Endometrium (tissue), 2 donors: Measurements from ENCODE around the gene ATXN2.
"Not testable (repeated sequence)": the region's sequence is repeated elsewhere in the genome, so short reads cannot be mapped to it uniquely, and the experiment has no call there.

Experiments used
- FAIRE-seq: peaks from 2 replicates; lab custom pipeline; 2012; peaks lifted over from hg19 to GRCh38; lab: Jason Lieb, UNC
- donor health status: control.
- donor health status: control.

The ATXN2 gene

DNA sequence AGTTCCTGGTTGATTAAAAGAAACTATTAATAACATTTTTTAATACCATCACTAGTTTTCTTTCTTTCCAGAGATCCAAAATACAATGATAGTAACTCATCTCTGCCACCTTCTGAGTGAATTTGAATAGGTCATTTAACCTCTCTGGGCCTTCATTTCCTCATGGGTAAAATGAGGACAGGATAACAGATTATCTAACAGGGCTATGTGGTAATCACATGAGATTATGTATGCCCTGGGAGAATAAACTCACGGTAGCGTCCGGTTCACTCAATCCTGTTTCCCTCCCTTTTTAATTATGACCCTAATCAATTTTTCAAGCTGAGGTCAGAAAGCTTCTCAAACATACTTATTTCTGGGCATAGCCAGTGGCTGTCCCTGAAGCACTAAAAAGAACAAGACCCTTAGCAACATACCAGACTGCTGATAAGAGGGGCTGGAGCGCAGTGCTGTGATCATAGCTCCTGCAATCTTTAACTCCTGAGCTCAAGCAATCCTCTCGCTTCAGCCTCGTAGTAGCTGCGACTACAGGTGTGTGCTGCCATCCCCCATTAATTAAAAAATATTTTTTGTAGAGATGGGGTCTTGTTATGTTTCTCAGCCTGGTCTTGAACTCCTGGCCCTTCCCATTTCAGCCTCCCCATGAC, 24.2 kb downstream of the ATXN2 start:
- FAIRE-seq, result no peak

DNA sequence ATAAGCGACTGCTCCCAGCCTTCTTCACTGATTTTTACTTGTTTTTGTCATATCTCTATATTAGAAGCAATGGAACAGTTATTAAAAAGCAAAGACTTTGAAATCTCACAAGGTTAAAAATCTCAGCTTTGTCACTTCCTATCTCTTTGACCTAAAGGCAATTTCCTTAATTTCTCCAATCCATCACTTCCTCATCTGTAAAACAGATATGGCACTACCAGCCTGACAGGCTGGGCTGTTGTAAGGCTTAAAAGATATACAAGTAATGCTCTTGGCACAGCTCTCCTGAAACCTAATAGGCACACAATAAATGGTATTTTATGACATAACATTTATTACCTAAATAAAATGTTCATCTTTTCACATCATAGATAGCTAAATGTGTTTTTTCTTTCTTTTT, 25.6 kb downstream of the ATXN2 start:
- no peak for FAIRE-seq

DNA sequence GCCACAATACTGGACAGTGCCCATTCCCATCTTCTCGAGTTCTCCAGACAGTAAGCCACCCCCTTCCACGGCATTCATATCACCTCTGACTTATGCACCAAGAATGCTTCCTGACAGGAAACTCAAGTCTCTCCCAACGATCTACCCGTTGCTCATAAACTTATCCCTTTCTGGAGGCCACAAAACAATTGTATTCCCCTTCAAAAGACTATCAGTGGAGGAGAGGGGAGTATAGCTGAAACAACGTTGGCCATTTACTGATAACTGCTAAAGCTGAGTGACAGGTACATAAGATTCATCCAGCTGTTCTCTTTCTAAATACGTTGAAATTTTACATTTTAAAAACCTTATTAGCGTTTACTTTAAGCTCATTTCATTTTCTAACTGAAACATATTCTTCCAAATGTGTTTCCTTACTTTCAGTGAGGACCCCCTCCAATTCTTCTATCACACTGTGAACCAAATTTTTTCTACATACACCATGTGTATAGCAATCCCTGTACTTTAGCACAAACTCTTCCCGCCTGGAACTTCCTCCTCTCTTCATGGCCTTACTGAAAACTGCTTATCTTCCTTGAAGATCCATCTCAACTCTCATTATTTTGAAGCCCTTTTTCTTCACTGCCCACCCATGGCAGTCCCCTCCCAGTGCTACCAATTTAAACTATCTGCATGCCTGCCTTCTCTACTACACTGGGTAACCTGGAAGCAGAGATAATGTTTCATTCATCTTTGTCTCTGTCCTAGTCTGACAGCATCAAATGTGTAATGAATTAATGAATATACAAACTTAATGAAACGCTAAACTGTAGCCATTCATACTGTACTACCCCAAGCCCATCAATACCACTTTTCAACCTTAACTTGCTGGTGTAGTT, 28.8 kb downstream of the ATXN2 start:
- FAIRE-seq, result no peak

DNA sequence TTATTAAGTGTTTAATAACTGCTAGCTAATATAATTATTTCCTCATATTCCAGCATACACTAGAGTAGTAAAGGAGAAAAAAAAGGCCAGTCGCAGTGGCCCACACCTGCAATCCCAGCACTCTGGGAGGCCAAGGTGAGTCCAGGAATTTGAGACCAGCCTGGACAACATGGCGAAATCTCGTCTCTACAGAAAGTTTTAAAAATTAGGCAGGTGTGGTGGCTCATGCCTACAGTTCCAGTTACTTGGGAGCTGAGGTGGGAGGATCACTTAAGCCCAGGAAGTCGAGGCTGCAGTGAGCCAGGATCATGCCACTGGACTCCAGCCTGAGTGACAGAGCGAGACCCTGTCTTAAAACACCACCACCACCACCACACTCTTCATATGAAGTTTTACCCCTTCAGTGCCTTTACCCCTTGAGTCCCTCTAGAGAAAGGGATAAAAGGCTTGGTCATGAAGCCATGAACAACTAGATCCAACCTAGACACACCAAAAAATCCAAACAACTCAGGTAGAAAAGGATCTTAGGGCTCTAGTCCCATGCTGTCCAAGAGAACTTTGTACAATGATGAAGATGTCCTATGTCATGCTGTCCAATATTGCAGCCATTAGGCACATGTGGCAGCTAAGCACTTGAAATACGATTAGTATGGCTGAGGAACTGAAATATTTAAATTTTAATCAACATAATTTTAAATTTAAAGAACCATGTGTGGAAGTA, 29.6 kb downstream of the ATXN2 start:
- FAIRE-seq, result no peak

DNA sequence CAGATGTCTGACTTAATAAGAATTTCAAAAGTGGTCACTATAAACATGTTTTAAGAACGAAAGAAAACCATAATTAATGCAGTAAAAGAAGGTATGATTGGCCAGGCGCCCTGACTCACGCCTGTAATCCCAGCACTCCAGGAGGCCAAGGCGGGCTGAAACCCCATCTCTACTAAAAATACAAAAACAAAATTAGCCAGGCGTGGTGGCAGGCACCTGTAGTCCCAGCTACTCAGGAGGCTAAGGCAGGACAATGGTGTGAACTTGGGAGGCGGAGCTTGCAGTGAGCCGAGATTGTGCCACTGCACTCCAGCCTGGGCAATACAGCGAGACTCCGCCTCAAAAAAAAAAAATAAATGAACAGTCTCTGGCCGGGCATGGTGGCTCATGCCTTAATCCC, 38.3 kb downstream of the ATXN2 start:
- not testable (repeated sequence) for FAIRE-seq

DNA sequence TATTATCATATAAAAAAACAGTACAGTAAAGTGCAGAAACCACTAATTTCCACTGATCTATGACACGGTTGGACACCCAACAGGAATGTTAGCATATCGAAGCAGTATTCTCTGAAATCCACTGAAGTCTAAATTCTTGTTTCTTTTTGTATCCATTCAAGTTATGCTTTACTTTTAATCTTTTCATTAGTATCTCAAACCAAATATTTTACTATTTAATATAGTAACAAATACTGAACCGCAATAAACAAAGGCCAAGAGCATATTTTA, 41.1 kb downstream of the ATXN2 start:
- FAIRE-seq, result no peak

DNA sequence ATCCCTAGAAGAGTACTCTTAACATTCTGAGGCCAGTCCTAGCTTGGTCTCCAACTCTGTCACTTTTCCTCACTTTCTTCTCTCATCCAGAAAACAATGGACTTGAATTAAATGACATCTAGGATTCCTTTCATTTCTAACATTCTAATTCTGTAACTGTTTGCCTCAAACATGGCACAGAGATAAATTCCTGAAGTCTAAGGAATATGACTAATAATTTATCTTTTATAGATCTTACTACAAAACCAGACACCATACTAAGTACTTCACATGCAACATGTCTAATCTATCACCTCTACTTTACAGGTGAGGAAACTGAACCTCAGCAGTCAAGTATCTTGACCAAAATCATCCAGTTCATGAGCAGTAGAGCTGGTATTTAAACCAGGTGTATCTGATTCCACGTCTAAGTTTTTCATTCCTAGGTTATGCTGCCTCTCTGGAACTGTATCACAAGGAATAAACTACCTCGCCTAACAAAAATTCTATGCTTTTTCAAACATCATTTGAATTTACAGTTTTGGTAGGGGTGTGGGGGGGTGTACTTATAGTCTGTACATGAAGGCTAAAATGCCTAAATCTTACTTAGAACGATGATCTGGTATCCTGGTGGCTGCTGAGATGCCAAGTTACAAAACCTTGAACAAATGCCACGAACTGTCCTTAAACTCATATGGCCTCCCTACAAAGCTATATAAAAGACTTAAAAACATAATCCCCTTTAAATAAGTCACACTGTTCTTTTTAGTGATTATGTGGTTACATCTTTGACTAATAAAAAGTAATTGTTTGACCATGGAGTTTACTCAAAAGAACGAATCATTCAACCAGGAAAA, 41.6 kb downstream of the ATXN2 start:
- no peak for FAIRE-seq

DNA sequence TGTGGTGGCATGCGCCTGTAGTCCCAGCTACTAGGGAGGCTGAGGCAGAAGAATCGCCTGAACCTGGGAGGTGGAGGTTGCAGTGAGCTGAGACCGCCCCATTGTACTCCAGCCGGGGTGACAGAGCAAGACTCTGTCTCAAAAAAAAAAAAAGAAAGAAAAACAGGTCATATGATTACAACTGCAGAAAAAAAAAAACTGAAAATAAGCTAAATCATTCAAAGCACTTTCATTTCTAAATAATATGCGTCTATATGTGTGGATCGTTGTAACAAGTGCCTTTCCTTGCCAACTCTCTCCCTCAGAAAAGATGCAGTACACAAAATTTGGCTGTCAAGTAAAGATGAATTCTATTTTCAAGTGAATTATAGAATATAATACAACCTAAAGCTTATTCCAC, 42.4 kb downstream of the ATXN2 start:
- FAIRE-seq, result no peak

DNA sequence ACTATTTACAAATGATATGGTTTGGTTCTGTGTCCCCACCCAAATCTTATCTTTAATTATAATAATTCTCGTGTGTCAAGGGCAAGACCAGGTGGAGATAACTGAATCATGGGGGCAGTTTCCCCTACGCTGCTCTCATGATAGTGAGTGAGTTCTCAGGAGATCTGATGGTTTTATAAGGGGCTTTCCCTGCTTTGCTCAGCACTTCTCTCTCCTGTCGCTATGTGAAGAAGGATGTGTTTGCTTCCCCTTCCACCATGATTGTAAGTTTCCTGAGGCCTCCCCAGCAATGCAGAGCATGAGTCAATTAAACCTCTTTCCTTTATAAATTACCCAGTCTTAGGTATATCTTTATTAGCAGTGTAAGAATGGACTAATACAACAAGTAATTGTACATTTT, 43.8 kb downstream of the ATXN2 start:
- not testable (repeated sequence) for FAIRE-seq

DNA sequence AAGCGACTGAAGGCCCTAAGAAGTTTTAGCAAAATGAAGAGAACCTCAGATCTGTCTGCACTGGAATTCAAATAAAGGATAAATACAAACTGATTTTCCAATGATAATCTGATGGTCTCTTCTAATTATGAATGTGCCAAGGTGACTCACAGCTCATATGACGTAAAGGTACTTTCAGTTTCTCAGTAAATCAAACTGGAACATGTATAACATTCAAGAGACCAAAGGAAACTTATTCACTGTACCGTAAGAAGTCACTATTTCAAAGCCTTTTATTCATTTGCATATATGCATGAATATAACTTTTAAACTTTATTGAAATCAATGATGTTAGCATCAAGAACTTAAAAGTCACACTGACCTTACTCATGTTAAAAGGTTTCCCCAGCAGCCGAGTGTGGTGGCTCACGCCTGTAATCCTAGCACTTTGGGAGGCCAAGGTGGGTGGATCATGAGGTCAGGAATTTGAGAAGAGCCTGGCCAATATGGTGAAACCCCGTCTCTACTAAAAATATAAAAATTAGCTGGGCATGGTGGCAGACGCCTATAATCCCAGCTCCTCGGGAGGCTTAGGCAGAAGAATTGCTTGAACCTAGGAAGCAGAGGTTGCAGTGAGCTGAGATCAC, 52.2 kb downstream of the ATXN2 start:
- FAIRE-seq, result no peak

DNA sequence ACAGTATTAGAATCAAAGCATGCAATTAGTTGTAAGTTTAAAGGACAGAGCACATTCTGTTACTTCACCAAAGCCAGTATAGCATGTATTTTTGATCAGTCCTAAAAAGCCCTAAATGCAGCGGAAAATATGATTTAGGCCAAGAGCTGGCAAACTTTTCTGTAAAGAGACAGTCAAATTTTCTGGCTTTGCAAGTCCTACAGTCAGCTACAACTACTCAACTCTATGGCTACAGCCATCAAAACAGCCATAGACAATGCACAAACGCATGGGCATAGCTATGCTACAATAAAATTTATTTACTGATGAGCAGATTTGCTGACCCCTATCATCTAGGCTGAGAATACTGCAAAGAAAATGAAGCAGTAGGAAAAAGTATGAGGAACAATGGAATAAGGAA, 52.9 kb downstream of the ATXN2 start:
- no peak for FAIRE-seq

DNA sequence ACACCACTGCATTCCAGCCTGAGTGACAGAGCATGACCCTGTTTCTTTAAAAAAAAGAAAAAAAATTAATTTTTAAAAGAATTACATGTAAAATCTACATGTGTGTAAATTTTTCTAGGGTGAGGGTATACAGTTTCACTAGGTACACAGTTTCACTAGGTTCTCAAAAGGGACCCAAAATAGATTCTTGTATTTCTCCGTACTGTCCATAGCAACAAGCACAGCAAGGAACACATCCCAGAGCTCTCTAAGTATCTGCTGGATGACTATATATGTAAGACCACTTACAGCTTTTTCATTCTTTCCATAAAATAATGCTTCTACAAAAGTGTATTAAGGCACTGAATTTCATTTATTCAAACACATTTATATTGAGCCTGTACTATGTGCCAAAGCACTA, 55.1 kb downstream of the ATXN2 start:
- no peak for FAIRE-seq

DNA sequence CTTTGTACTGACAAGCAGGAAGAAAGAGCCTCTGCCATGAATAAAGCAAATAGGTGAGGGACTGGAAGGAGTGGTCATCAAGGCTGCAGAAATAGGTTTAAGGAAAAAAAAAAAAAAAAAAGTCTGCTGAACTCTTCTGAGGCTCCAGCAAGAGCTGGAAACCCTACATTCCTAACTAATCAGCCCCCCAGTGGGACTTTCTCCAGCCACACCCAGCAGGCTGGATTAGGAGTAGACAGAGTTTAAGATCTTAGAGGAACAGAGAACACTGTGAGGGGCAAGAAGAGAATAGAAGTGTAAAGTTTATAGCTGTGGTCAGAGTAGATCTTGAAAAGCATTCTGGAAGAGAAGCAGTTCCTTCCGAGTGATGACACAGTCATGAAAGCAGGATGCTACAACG, 66.4 kb downstream of the ATXN2 start:
- no peak for FAIRE-seq

DNA sequence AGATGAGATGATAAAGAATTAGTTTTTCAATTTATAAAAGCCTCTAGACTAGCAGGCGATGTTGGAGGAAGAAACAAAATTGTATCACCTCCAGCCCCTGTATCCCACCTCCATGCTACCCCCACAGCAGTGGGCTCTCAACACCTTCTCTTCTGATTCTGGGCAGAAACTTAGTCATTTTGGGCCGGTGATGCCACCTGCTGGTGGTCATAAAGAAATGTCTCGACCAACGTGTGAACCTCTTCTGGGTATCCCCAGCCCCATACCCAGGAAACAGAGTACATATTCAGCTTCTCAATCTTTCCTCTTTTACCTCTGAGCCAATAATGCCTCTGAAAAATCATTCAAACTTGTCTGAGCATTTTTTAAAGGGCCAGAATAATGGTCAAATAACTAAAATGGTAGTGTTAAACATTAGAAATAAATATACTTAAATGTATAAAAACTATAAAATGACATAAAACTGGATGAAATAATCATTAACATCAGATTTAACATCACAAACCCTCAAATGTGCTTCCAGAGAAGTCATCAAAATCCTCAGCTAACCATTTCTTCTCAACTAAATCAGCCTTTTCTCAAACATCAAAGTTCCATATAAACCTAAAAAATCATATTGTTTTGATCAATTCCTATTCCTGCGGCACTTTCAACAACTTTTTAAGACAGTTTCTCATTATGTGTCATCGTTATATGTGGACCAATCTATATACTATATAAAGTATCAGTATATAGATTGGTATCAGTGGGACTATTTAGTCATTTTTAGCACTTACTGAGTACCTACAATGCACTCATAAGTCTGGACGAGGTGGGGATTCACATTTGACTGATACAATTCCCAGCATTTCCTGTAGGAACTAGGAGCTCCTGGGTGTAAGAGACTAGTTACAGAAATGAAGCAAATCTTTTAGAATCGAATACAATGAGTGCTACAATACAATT, 69.4 kb downstream of the ATXN2 start:
- no peak for FAIRE-seq

DNA sequence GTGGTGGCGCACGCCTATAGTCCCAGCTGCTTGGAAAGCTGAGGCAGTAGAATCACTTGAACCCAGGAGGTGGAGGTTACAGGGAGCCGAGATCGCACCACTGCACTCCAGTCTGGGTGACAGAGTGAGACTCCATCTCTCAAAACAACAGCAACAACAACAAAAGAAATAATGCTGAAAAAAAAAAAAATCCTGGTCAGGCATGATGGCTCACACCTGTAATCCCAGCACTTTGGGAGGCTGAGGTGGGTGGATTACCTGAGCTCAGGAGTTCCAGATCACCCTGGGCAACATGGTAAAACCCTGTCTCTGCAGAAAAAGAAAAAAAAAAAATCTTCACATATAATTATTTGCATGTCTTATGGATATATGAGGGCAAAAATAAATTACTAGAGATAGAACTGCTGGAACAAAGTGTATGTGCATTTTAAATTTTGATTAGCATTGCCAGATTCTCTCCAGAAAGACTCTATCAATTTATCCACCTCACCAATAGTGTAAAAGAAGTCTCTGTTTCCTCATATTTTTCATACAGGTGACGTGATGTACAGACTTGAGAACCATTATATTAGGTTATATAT, 75.4 kb downstream of the ATXN2 start:
- FAIRE-seq, result no peak

DNA sequence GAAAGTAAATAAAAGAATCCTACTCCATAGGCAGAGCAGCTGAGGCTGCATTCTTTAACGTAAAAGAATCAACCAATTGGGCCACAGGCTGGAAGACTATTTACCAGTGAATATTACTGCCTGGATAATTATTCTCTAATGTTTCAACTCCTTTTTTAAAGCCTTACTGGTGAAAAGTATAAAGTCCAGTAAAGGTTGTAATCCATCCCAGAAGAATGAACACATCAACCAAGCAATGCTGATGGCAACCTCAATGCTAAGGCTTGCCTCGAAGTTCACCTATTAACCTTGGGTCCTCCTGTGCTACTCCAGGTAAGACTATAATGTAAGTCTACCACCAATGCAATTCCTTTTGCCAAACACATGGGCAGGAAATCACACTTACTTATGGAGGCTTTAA, 77.3 kb downstream of the ATXN2 start:
- FAIRE-seq, result no peak

DNA sequence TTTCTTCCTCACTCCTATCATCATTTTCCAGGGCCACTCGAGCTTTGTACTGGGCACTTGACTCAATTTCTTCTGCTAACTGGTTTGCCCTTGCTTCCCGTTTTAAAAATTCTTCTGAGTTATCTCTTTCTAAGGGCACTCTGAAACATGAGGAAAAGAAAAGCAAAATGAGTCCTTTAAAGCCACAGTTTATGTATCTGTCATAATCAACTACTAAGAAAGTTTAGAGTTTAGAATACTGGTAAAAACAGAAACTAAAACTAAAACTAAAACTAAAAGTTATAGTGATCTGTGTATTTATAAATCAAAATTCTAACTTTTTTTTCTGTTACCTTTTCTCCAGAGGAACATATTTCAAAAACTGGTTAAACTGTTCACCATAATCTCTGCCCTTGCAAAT, 79.2 kb downstream of the ATXN2 start:
- no peak for FAIRE-seq

DNA sequence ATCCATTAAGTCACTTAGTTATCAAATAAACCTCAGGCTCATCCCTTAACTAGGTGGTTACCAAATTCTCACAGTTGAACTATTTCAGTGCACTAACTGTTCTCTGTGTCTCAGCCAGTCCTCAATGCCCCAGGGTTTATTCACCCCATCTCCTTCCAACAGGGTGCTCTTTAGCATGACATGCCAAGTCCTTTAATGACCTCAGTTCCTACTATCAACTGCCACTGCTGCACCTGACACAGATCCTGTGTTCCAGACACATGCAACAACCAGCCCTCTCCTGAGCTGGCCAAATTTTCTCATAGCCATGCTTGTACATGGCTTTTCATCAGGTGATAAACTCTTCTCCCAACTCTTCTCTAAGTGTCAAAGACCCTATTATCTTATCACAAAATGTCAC, 80.0 kb downstream of the ATXN2 start:
- no peak for FAIRE-seq

DNA sequence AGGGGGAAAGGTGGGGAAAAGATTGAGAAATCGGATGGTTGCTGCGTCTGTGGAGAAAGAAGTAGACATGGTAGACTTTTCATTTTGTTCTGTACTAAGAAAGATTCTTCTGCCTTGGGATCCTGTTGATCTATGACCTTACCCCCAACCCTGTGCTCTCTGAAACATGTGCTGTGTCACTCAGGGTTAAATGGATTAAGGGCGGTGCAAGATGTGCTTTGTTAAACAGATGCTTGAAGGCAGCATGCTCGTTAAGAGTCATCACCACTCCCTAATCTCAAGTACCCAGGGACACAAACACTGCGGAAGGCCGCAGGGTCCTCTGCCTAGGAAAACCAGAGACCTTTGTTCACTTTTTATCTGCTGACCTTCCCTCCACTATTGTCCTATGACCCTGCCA, 91.4 kb downstream of the ATXN2 start:
- not testable (repeated sequence) for FAIRE-seq

DNA sequence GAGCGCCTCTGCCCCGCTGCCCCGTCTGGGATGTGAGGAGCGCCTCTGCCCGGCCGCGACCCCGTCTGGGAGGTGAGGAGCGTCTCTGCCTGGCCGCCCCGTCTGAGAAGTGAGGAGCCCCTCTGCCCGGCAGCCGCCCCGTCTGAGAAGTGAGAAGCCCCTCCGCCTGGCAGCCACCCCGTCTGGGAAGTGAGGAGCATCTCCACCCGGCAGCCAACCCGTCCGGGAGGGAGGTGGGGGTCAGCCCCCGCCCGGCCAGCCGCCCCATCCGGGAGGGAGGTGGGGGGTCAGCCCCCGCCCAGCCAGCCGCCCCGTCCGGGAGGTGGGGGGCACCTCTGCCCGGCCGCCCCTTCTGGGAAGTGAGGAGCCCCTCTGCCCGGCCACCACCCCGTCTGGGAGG, 91.9 kb downstream of the ATXN2 start:
- not testable (repeated sequence) for FAIRE-seq

DNA sequence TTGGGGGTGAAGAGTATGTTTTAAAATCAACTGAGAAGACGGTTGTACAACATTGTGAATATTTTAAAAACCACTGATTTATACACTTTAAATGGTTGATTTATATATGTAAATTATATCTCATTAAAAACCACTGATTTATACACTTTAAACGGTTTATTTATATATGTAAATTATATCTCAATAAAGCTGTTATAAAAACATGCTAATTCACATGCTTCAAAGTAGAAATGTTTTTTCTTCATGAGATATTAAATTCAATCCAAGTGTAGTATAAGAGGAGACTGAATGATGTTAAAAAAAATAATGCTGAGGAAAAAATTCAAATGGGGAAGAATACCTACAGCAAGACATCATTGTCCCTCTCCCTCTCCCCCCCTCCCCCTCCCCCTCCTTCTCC, 92.9 kb downstream of the ATXN2 start:
- FAIRE-seq, result no peak
